Transverse colon (tissue), 4 donors: ENCODE data around the gene PPP1R12B. TPM values are rescaled to one million over a fixed set of nuclear protein-coding genes. Genes with fewer than 3 reads are reported as not detected.
A peak's percentile ranks its signal among the peaks of the same experiment; 100 is the strongest.
"Not testable (repeated sequence)": the region's sequence is repeated elsewhere in the genome, so short reads cannot be mapped to it uniquely, and the experiment has no call there.

ENCODE experiments used
- DNase-seq: peaks from one replicate; pipeline ENCODE4 v3.0.0-alpha.2; 2019
- H3K27ac ChIP-seq, 4 donors: fragments of 200-600 bp; sonication (generic); 2 replicates each; pipeline ENCODE4 v1.5.1; 2016 to 2018; ENCODE audit warnings: inconsistent platforms in 4 of 4
- H3K27me3 ChIP-seq: fragments of 200-600 bp; sonication (generic); 2 replicates; pipeline ENCODE4 v1.5.1; 2017; ENCODE audit warnings: inconsistent platforms
- H3K36me3 ChIP-seq, 4 donors: fragments of 200-600 bp; sonication (generic); 2 replicates each; pipeline ENCODE4 v1.5.1; 2017 to 2019; ENCODE audit warnings: inconsistent platforms in 4 of 4
- H3K4me1 ChIP-seq, 4 donors: fragments of 200-600 bp; sonication (generic); 2 replicates each; pipeline ENCODE4 v1.5.1; 2017 to 2020; ENCODE audit warnings: inconsistent platforms in 4 of 4
- H3K4me3 ChIP-seq, 4 donors: fragments of 200-600 bp; sonication (generic); 1 replicate in 1 of 4; 2 replicates in 3 of 4; pipeline versions ENCODE4 v1.5.1 to v1.6.1; 2017 to 2019; ENCODE audit warnings: inconsistent platforms in 4 of 4
- H3K9me3 ChIP-seq, 2 donors: fragments of 200-600 bp; sonication (generic); 2 replicates each; pipeline ENCODE4 v1.5.1; 2017 to 2019; ENCODE audit warnings: inconsistent platforms in 2 of 2
- EP300 ChIP-seq: sonication (generic); formaldehyde crosslinking; IDR thresholded peaks from one replicate; pipeline ENCODE4 v1.6.1; 2017; ENCODE audit warnings: antibody characterized with exemption, low read depth
- POLR2A ChIP-seq: fragments of 450-650 bp; IDR thresholded peaks from one replicate; pipeline ENCODE4 v1.6.1; 2016; ENCODE audit warnings: antibody characterized with exemption, mild to moderate bottlenecking, moderate library complexity
- POLR2AphosphoS5 ChIP-seq, 3 donors: sonication (generic); formaldehyde crosslinking; IDR thresholded peaks; one replicate each; pipeline ENCODE4 v1.6.1; 2016; ENCODE audit warnings: antibody characterized with exemption in 3 of 3
- WGBS, 2 donors: methylation state at CpG; one replicate each; pipeline ENCODE4 v1.1.5; 2018; ENCODE audit warnings: low coverage in 1 of 2; 5-methylcytosine and 5-hydroxymethylcytosine counted together
- in situ Hi-C, 4 donors: fragments of 200-750 bp; cut with MboI; loops; one replicate each; pipeline versions ENCODE4 v1.15.0 to v1.15.1; 2017; ENCODE audit warnings: low sequenced_read_pairs in 3 of 4, low pct_ligation_motif_present in 1 of 4, low pct_unique_long_range_greater_than_20kb in 1 of 4
- intact Hi-C: fragments of 100-400 bp; cut with DNase I; formaldehyde crosslinking; loops from one replicate; pipeline ENCODE4 v1.15.1; 2023; ENCODE audit warnings: low total_unique reads
- total RNA-seq, 4 donors: library from RNA; depleted of rRNA; stranded (reverse); fragments of >200 nt; gene quantifications; one replicate each; pipeline ENCODE4 v1.1.0, GENCODE V29; 2016
- TF ChIP-seq, protein P1 (sequence below), 5 experiments: fragments of 200-600 bp in 3 of 5; fragments of 450-650 bp in 2 of 5; sonication (generic) in 3 of 5; IDR thresholded peaks; 1 replicate in 2 of 5; 2 replicates in 3 of 5; pipeline ENCODE4 v1.5.1; 2016 to 2017; ENCODE audit warnings: antibody characterized with exemption in 5 of 5, inconsistent platforms in 3 of 5, mild to moderate bottlenecking in 2 of 5, moderate library complexity in 1 of 5

Gene PPP1R12B
- total RNA-seq, 4 donors from 2014 or later = 92.7 to 254 (median 137) TPM

DNA sequence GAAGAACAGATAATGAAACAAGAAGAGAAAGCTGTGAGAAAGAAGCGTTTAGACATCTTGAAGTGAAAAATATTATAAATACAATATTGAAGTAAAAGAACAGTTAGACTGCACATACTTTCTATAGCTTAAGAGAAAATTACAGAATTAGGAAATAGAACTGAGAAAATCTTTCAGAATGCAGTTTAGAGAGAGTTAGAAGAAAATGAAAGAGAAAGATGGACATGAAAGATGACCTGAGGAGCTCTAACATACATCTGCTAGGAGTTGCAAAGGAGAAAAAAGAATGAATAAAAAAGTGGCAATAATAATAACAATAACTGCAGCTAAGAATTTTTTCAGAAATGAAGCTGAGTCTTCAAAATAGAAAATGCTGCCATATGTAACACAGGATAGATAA is 173.0 kb downstream of the PPP1R12B start:
- DNase-seq, H3K9me3 ChIP-seq, H3K4me3 ChIP-seq, in situ Hi-C loops, H3K36me3 ChIP-seq, intact Hi-C loops, H3K27me3 ChIP-seq: not testable (repeated sequence)
- Histone ChIP-seq H3K4me1 (peaks cover 9 to 26% (median 14%) of the 10 kb centered on the region in 4 donors), H3K27ac (peak overlapping the region; percentile 58 to 74 (median 68))
- 83 to 93% methylated on average over 1 of the region's 1 CpG for WGBS, 2 donors

DNA sequence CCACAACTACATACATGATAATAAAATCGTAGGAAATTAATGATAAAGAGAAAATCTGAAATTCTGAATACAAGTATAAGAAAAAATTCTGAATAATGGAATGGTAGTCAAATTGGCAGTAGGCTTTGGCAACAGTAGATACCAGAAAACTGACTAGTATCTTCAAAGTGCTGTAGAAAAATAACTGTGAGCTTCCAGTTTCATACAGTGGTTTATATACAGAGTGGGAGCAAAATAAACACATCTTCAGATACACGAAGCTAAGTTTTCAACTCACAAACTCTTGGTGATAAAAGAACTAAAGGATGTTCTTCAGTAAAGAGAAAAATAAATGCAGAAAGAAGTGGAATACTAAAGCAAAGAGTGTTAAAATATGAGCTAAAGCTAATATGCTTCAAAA is 173.4 kb downstream of the PPP1R12B start:
- H3K9me3 ChIP-seq = no peaks in the 10 kb centered on the region

DNA sequence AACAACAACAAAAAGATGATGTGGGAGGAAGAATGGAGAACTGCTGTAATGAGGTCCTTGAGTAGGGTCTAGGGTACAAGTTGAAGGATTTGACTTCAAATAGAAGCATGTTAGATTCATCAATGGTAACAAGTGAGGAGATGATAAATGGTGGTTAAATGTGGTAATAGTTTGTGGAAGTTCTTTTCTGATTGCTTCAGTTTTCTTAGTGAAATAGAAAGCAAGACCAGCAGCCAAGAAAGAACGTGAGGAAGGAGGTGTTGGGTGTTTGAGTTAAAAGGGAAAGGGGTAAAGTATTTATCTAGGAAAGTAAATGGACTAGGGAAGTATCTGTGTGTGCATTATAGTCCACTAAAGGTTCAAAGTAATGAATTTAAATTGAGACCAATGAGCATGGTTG is 177.6 kb downstream of the PPP1R12B start:
- H3K4me1 ChIP-seq, intact Hi-C loops, H3K27me3 ChIP-seq, H3K27ac ChIP-seq, H3K4me3 ChIP-seq, DNase-seq, H3K36me3 ChIP-seq, in situ Hi-C loops, H3K9me3 ChIP-seq: not testable (repeated sequence)
- 63% methylated on average over 1 of the region's 1 CpG for WGBS, 2 donors

More for the DNA sequence above, 173.4 kb downstream of the PPP1R12B start:
- Histone ChIP-seq H3K27me3 (no peaks in the 10 kb centered on the region), H3K27ac (peak overlapping the region in 1 of 4 donors; percentile 73), H3K4me1 (peaks cover 8 to 26% (median 14%) of the 10 kb centered on the region in 4 donors), H3K4me3 (no peak overlapping the region), H3K36me3 (no peaks in the 10 kb centered on the region)
- DNase-seq = no peak
- TF ChIP-seq EP300 = no peak
- TF ChIP-seq, protein P1, sequence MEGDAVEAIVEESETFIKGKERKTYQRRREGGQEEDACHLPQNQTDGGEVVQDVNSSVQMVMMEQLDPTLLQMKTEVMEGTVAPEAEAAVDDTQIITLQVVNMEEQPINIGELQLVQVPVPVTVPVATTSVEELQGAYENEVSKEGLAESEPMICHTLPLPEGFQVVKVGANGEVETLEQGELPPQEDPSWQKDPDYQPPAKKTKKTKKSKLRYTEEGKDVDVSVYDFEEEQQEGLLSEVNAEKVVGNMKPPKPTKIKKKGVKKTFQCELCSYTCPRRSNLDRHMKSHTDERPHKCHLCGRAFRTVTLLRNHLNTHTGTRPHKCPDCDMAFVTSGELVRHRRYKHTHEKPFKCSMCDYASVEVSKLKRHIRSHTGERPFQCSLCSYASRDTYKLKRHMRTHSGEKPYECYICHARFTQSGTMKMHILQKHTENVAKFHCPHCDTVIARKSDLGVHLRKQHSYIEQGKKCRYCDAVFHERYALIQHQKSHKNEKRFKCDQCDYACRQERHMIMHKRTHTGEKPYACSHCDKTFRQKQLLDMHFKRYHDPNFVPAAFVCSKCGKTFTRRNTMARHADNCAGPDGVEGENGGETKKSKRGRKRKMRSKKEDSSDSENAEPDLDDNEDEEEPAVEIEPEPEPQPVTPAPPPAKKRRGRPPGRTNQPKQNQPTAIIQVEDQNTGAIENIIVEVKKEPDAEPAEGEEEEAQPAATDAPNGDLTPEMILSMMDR (IDR thresholded peaks at IDR 0.05) = no peak
- no peak for TF ChIP-seq POLR2A
- no peak for TF ChIP-seq POLR2AphosphoS5 (IDR thresholded peaks at IDR 0.05)
- WGBS, 2 donors = 76 to 82% methylated on average over 2 of the region's 2 CpGs
- intact Hi-C loops (no loop called here), in situ Hi-C loops (no loop called here)

DNA sequence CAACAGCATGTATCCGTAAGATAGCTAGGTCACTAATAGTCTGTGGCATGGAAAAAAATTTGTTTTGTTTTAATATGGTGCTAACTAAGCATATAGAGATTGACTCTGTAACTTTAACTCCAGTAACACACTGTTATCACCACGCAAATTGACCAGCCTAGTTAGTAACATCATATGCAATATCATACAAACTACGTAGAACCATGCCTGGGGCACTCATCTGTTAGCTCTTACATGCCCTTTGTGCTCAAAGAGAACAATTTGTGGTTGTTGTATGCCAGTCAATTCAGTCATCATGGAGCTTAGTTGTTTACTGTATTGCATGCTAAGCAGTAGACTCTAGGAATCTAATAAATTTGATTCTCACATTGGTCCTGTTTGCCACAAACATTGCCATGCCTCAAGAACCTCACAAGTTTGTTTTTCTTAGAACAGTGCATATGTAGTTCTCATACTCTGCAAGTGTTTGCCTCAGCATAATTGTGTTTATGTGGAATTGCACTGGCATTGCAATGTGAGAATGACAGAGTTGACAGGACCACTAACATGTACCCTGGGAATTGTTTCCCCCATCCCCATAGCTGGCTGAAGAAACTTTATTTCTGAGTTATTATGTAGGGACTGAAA is 179.7 kb downstream of the PPP1R12B start:
- H3K4me1 ChIP-seq, H3K9me3 ChIP-seq, H3K36me3 ChIP-seq, H3K27ac ChIP-seq, DNase-seq, in situ Hi-C loops, H3K27me3 ChIP-seq, H3K4me3 ChIP-seq, intact Hi-C loops: not testable (repeated sequence)
- WGBS, 2 donors = 90 to 100% methylated on average over 2 to 3 of the region's 3 CpGs

DNA sequence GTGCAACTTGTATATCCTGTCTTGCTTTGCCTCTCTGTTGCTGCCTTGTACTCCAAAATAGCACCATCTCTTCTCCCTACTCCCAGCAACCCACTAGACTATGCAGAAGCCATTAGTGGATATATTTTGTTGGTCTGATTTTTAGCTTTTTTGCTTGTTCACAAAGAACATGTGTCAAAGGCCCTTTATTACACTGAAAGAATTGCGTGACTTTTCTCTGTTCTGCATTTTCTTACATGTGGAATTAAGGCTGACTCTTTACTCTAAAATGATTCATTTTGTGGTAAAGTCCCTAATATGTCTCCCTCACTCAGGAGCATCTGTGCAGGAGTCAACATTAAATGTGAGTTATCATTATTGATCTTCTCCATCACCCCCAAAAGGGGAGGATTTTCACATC is 182.2 kb downstream of the PPP1R12B start:
- WGBS, 2 donors = 80 to 92% methylated on average over 1 of the region's 1 CpG

DNA sequence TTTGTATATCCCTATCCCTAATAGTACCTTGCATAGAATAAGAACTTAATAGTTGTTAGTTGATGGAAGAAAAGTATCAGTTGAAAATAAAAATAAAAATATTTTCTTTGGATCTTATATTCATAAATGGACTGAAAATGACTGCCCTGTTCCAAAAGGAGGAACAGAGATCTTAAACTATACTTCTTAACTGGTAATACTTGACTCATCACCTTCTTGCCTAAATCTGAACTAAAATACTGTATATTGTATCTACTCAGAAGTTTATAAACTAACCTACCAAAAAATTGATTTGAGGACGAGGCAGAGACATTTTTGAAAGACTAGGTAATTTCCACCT is 182.9 kb downstream of the PPP1R12B start:
- no peak for DNase-seq
- Histone ChIP-seq H3K4me1 (no peaks in the 10 kb centered on the region), H3K4me3 (no peak overlapping the region), H3K27me3 (no peaks in the 10 kb centered on the region), H3K36me3 (no peaks in the 10 kb centered on the region), H3K27ac (peak overlapping the region in 2 of 4 donors; percentile 6 to 20), H3K9me3 (no peaks in the 10 kb centered on the region)
- TF ChIP-seq, protein P1 (IDR thresholded peaks at IDR 0.05) = no peak
- no peak for TF ChIP-seq POLR2A
- no peak for TF ChIP-seq POLR2AphosphoS5 (IDR thresholded peaks at IDR 0.05)
- no peak for TF ChIP-seq EP300
- in situ Hi-C loops (no loop called here), intact Hi-C loops (no loop called here)
- 64 to 69% methylated on average over 1 of the region's 1 CpG for WGBS, 2 donors

More for the DNA sequence above, 182.2 kb downstream of the PPP1R12B start:
- H3K27me3 ChIP-seq, in situ Hi-C loops, H3K9me3 ChIP-seq, intact Hi-C loops, H3K4me3 ChIP-seq, H3K36me3 ChIP-seq, H3K27ac ChIP-seq, H3K4me1 ChIP-seq, DNase-seq: not testable (repeated sequence)

DNA sequence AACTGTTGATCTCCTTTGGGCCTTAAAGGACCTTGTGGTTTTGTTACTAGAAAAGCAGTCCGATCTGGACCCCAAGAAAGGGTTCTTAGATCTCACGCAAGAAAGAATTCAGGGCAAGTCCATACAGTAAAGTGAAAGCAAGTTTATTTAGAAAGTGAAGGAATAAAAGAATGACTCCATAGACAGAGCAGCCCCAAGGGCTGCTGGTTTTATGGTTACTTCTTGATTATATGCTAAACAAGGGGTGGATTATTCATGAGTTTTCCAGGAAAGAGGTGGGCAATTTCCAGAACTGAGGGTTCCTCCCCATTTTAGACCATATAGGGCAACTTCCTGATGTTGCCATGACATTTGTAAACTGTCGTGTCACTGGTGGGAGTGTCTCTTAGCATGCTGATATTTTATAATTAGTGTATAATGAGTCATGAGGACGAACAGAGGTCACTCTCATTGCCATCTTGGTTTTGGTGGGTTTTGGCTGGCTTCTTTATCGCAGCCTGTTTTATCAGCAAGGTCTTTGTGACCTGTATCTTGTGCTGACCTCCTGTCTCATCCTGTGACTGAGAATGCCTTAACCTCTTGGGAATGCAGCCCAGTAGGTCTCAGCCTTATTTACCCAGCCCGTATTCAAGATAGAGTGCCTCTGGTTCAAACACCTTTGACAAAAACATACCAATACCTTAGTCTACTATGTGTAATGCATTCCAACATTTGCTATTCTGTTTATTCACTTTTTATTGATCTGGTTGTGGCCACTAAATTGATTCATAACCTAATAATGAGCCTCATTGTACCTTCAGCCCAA is 183.5 kb downstream of the PPP1R12B start:
- H3K27ac ChIP-seq = peak overlapping the region in 2 of 4 donors; percentile 6 to 20
- H3K36me3 ChIP-seq, in situ Hi-C loops, intact Hi-C loops, H3K27me3 ChIP-seq, DNase-seq, H3K4me1 ChIP-seq, H3K9me3 ChIP-seq, H3K4me3 ChIP-seq: not testable (repeated sequence)
- WGBS, 2 donors = 72 to 82% methylated on average over 4 to 6 of the region's 6 CpGs
